Subcutaneous adipose tissue (tissue), 4 donors: ENCODE data around the gene MOGAT3. TPM values are rescaled to one million over a fixed set of nuclear protein-coding genes. Genes with fewer than 3 reads are reported as not detected.

Experiments used
- total RNA-seq, 4 donors: library from RNA; depleted of rRNA; stranded (reverse); fragments of >200 nt; gene quantifications; one replicate each; pipeline ENCODE4 v1.1.0, GENCODE V29; 2016
- TF ChIP-seq, protein P1 (sequence below): fragments of 450-650 bp; IDR thresholded peaks from one replicate; pipeline ENCODE4 v1.5.1; 2016; ENCODE audit warnings: low read depth, mild to moderate bottlenecking, control low read depth, antibody characterized with exemption, moderate library complexity

Gene MOGAT3
- total RNA-seq, 4 donors from 2014 or later, result not detected

- TF ChIP-seq, protein P1, sequence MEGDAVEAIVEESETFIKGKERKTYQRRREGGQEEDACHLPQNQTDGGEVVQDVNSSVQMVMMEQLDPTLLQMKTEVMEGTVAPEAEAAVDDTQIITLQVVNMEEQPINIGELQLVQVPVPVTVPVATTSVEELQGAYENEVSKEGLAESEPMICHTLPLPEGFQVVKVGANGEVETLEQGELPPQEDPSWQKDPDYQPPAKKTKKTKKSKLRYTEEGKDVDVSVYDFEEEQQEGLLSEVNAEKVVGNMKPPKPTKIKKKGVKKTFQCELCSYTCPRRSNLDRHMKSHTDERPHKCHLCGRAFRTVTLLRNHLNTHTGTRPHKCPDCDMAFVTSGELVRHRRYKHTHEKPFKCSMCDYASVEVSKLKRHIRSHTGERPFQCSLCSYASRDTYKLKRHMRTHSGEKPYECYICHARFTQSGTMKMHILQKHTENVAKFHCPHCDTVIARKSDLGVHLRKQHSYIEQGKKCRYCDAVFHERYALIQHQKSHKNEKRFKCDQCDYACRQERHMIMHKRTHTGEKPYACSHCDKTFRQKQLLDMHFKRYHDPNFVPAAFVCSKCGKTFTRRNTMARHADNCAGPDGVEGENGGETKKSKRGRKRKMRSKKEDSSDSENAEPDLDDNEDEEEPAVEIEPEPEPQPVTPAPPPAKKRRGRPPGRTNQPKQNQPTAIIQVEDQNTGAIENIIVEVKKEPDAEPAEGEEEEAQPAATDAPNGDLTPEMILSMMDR, result no peak
Observed at GRCh38 chr7:101173752-101174244, 27.0 kb downstream of the MOGAT3 start.

DNA sequence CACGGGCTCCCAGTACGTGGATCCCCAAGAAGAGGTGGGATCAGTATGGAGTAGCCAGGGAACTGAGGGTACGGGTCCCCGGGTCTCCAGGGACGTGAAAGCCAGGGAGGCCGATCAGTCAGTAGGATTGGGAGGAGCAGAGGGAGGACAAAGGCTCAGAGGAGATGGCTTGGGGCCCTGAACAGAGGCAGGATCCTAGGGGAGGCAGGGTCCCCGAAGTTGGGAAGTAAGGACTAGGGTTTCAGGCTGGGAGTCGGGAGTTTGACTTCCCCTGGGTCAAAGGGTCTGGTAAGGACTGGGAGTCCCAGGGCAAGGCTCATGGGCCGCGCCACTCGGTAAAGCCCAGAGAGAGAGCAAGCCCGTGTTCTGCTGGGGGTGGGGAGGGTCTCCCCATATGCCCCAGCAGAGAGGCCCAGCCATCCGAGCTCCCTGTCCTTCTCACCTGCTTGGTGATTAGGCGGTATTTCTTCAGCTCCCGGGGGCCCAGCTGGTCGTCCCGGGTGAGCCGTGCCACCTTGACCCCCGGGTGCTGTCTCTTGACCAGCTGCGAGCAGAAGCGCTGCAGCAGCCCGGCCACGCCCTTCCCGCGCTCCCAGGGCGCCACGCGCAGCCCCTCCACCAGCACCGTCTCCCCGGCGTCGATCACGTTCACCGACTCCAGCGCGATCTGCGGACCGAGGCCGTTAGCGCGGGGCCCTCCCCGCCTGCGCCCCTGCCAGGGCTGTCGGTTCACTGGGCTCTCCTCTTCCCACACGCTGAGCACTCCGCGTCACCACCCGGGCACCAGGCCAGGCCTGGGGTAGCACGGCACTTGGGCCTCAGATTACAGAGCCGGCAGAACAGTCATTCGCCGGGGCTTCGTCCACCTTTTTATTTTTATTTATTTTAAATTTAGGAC, 27.7 kb downstream of the MOGAT3 start:
- TF ChIP-seq, protein P1, result no peak

- TF ChIP-seq, protein P1, result no peak
Observed at GRCh38 chr7:101172005-101172853, 28.6 kb downstream of the MOGAT3 start.

DNA sequence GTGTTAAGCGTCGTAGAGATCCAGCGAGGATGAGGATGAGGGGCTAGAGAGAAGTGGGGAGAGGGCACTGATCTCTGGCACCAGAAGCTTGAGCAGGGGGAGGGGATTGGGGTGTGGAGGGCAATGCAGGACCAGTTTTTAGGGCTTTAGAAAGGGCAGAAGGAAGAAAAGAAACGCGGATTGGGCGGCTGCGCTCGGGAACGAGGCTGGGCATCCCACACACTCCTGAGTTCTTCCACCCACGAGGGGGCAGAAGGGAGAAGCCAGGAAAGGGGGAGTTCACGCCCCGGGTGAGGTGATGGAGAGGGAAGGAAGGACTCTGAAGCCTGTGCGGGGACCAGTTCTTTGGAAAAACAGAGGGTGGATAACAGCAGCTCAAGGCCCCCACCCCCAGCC, 29.4 kb downstream of the MOGAT3 start:
- TF ChIP-seq, protein P1, result no peak

DNA sequence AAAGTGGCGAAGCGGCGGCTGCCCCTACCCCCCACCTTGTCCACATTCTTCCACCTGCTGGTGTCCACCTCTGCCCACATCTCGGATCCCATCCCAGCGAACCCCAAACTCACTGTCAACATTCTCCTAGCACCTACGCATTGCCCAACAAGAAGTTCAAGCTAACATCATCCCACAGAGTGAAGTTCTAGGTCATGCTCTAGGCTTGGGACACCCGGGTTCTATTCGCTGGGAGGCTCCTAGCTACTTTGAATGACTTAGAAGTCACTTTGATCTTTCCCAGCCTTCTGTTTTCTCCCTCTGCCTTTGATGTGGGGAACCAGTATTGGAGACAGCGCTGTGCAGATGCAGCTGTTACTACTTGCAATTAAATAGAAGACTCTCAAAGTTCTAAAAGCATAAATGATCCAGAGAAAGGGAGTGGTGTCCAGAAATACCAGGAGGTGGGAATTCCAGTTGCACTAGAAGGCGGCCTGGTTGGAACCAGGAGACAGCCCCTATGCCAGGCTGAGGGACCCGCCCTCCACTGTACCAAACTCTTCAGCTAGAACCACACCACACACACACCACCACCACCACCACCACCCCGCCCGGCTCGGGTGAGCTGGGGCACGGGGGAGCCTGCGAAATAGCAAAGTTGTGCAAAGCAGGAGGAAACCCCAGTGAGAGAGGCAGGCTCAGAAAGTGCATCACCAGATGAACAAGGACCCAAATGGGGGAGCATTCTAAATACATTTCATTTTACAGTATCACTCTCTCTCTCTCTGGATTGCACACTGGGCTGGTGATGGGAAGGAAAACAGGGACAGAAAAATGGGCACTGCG, 30.0 kb downstream of the MOGAT3 start:
- TF ChIP-seq, protein P1, result no peak

GRCh38 chr7:101169838-101170551, 30.8 kb downstream of the MOGAT3 start:
- TF ChIP-seq, protein P1, result no peak
